IMR-90 (cell line): ENCODE data around the gene CCDC117. TPM values are rescaled to one million over a fixed set of nuclear protein-coding genes. Genes with fewer than 3 reads are reported as not detected.

Experiments
- ATAC-seq: fragments of 200-7000 bp; cut with Tn5 transposase; 2 replicates; pipeline ENCODE4 v1.9.1; 2020; ENCODE audit warnings: low read depth, mild to moderate bottlenecking, moderate library complexity
- BruUV-seq: library from RNA; stranded (reverse); fragments of 400-500 nt; replicated peaks from 2 replicates; lab custom pipeline; 2021; lab: Mats Ljungman, UMichigan
- CTCF ChIA-PET: fragments of 300-600 bp; formaldehyde crosslinking; extraction: SDS; loops from one replicate; lab custom pipeline; 2021; ENCODE audit warnings: antibody characterized with exemption; lab: Yijun Ruan, JAX
- POLR2A ChIA-PET: fragments of 300-600 bp; sonication (Branson Sonifier 250); formaldehyde crosslinking; loops from one replicate; lab custom pipeline; 2022; ENCODE audit warnings: antibody characterized with exemption; ENCODE audit not compliant: unreplicated experiment; lab: Charles Lee
- DNase-seq: peaks from one replicate; pipeline ENCODE4 v3.0.0; 2013
- H2AFZ ChIP-seq: replicated peaks from 2 replicates; pipeline ENCODE3; 2013; ENCODE audit warnings: low read length, mild to moderate bottlenecking; ENCODE audit not compliant: poor library complexity
- H2AK5ac ChIP-seq: 2 replicates; pipeline ENCODE4 v1.6.1; 2013; ENCODE audit warnings: low read depth, low read length, inconsistent platforms
- H2AK9ac ChIP-seq: replicated peaks from 2 replicates; pipeline ENCODE3; 2013; ENCODE audit warnings: mild to moderate bottlenecking, low read depth, low read length, moderate library complexity; ENCODE audit not compliant: poor library complexity
- H2BK120ac ChIP-seq: 2 replicates; pipeline ENCODE4 v1.6.1; 2013; ENCODE audit warnings: low read depth, low read length, inconsistent platforms
- H2BK15ac ChIP-seq: 3 replicates; pipeline ENCODE4 v1.6.1; 2013; ENCODE audit warnings: low read depth, low read length, inconsistent platforms
- H2BK20ac ChIP-seq: 2 replicates; pipeline ENCODE4 v1.6.1; 2013; ENCODE audit warnings: low read depth, mild to moderate bottlenecking, inconsistent platforms, low read length, moderate library complexity
- H2BK5ac ChIP-seq: 2 replicates; pipeline ENCODE4 v1.6.1; 2013; ENCODE audit warnings: mild to moderate bottlenecking, low read depth, low read length, inconsistent platforms; ENCODE audit not compliant: poor library complexity, severe bottlenecking
- H3K14ac ChIP-seq: replicated peaks from 2 replicates; pipeline ENCODE4 v1.6.1; 2013; ENCODE audit warnings: low read depth, low read length, inconsistent platforms
- H3K18ac ChIP-seq: 2 replicates; pipeline ENCODE4 v1.6.1; 2013; ENCODE audit warnings: low read depth, low read length, control low read depth
- H3K23ac ChIP-seq: 2 replicates; pipeline ENCODE4 v1.6.1; 2013; ENCODE audit warnings: low read depth, low read length, inconsistent platforms
- H3K27ac ChIP-seq: 2 replicates; pipeline ENCODE4 v1.5.1; 2013; ENCODE audit warnings: mild to moderate bottlenecking, control low read depth, low read length; ENCODE audit not compliant: insufficient read depth
- H3K27me3 ChIP-seq: 2 replicates; pipeline ENCODE4 v1.6.1; 2013; ENCODE audit warnings: low read length; ENCODE audit not compliant: control insufficient read depth, insufficient read depth
- H3K36me3 ChIP-seq: 2 replicates; pipeline ENCODE4 v1.6.1; 2013; ENCODE audit warnings: low read length, mixed read lengths; ENCODE audit not compliant: control insufficient read depth, insufficient read depth
- H3K4ac ChIP-seq: 2 replicates; pipeline ENCODE4 v1.6.1; 2013; ENCODE audit warnings: low read depth, low read length, inconsistent platforms
- H3K4me1 ChIP-seq: 2 replicates; pipeline ENCODE4 v1.6.1; 2013; ENCODE audit warnings: low read length, mixed read lengths; ENCODE audit not compliant: control insufficient read depth, insufficient read depth
- H3K4me2 ChIP-seq: 2 replicates; pipeline ENCODE4 v1.6.1; 2013; ENCODE audit warnings: low read depth, mild to moderate bottlenecking, control low read depth, low read length, moderate library complexity
- H3K4me3 ChIP-seq: 2 replicates; pipeline ENCODE4 v1.5.1; 2013; ENCODE audit warnings: low read depth, mild to moderate bottlenecking, control low read depth, low read length, moderate library complexity; ENCODE audit not compliant: insufficient read depth
- H3K56ac ChIP-seq: 2 replicates; pipeline ENCODE4 v1.6.1; 2013; ENCODE audit warnings: low read length, inconsistent platforms; ENCODE audit not compliant: insufficient read depth; ENCODE audit errors: extremely low read depth
- H3K79me1 ChIP-seq, 2 experiments: 2 replicates each; pipeline ENCODE4 v1.6.1; 2013; ENCODE audit warnings: low read length in 2 of 2, inconsistent platforms in 1 of 2, low read depth in 1 of 2
- H3K9ac ChIP-seq: 2 replicates; pipeline ENCODE4 v1.6.1; 2013; ENCODE audit warnings: low read depth, low read length, control low read depth
- H3K9me1 ChIP-seq: 2 replicates; pipeline ENCODE4 v1.6.1; 2013; ENCODE audit warnings: low read length, inconsistent platforms; ENCODE audit not compliant: insufficient read depth
- H3K9me3 ChIP-seq: 2 replicates; pipeline ENCODE4 v1.6.1; 2013; ENCODE audit warnings: low read length; ENCODE audit not compliant: control insufficient read depth, insufficient read depth
- H4K20me1 ChIP-seq: 2 replicates; pipeline ENCODE4 v1.6.1; 2013; ENCODE audit warnings: low read length, inconsistent platforms; ENCODE audit not compliant: insufficient read depth
- H4K5ac ChIP-seq: 2 replicates; pipeline ENCODE4 v1.6.1; 2013; ENCODE audit warnings: mild to moderate bottlenecking, low read depth, low read length, control low read depth
- H4K8ac ChIP-seq, 2 experiments: 2 replicates each; pipeline ENCODE4 v1.6.1; 2013; ENCODE audit warnings: low read depth in 2 of 2, low read length in 2 of 2, control low read depth in 1 of 2, inconsistent platforms in 1 of 2
- H4K91ac ChIP-seq: 2 replicates; pipeline ENCODE4 v1.6.1; 2013; ENCODE audit warnings: low read depth, low read length, inconsistent platforms; ENCODE audit not compliant: insufficient read depth
- CEBPB ChIP-seq: IDR thresholded peaks from 2 replicates; pipeline ENCODE4 v1.6.1; 2012; ENCODE audit warnings: low read depth, low read length, improper control_type of control experiment
- POLR2A ChIP-seq: IDR thresholded peaks from 2 replicates; pipeline ENCODE4 v1.6.1; 2012; ENCODE audit warnings: mild to moderate bottlenecking, low read depth, low read length
- RCOR1 ChIP-seq: IDR thresholded peaks from 2 replicates; pipeline ENCODE4 v1.6.1; 2012; ENCODE audit warnings: mild to moderate bottlenecking, low read length, improper control_type of control experiment; ENCODE audit not compliant: insufficient replicate concordance
- SMC3 ChIP-seq: fragments of 150-350 bp; IDR thresholded peaks from 2 replicates; pipeline ENCODE4 v1.6.1; 2016; ENCODE audit warnings: low read depth, mild to moderate bottlenecking, antibody characterized with exemption, low read length, moderate library complexity
- WGBS, 2 experiments: methylation state at CpG; one replicate each; pipeline versions ENCODE4 v1.1.5 to v1.1.7; 2013; ENCODE audit warnings: missing lambda C conversion rate in 2 of 2; ENCODE audit not compliant: insufficient read length in 1 of 2; ENCODE audit errors: extremely low coverage in 2 of 2; 5-methylcytosine and 5-hydroxymethylcytosine counted together
- dilution Hi-C: fragments of 300-500 bp; cut with HindIII; formaldehyde crosslinking; loops from one replicate; pipeline ENCODE4 v1.14.3; 2018; ENCODE audit warnings: low sequenced_read_pairs; ENCODE audit not compliant: unreplicated experiment
- in situ Hi-C: fragments of 300-500 bp; cut with MboI; formaldehyde crosslinking; loops from 3 replicates; pipeline ENCODE4 v1.14.3; 2019; ENCODE audit warnings: low sequenced_read_pairs, inconsistent platforms, mixed read lengths
- intact Hi-C: fragments of 100-400 bp; cut with micrococcal nuclease; formaldehyde crosslinking; loops from 2 replicates; pipeline ENCODE4 v1.10.0; 2022
- polyA plus RNA-seq, 3 experiments: library from polyadenylated mRNA; depleted of rRNA; stranded (reverse); fragments of >200 nt; gene quantifications; 2 replicates each; pipeline ENCODE4 v1.2.3, GENCODE V29; 2012; ENCODE audit warnings: low replicate concordance in 1 of 3
- total RNA-seq: library from RNA; depleted of rRNA; stranded (reverse); fragments of >200 nt; gene quantifications from 2 replicates; pipeline ENCODE4 v1.2.3, GENCODE V29; 2012

The CCDC117 gene
- total and polyA plus RNA-seq, 2 of the 4 experiments (the other 2 are of a cell fraction) = 5.9 to 7.0 TPM

DNA sequence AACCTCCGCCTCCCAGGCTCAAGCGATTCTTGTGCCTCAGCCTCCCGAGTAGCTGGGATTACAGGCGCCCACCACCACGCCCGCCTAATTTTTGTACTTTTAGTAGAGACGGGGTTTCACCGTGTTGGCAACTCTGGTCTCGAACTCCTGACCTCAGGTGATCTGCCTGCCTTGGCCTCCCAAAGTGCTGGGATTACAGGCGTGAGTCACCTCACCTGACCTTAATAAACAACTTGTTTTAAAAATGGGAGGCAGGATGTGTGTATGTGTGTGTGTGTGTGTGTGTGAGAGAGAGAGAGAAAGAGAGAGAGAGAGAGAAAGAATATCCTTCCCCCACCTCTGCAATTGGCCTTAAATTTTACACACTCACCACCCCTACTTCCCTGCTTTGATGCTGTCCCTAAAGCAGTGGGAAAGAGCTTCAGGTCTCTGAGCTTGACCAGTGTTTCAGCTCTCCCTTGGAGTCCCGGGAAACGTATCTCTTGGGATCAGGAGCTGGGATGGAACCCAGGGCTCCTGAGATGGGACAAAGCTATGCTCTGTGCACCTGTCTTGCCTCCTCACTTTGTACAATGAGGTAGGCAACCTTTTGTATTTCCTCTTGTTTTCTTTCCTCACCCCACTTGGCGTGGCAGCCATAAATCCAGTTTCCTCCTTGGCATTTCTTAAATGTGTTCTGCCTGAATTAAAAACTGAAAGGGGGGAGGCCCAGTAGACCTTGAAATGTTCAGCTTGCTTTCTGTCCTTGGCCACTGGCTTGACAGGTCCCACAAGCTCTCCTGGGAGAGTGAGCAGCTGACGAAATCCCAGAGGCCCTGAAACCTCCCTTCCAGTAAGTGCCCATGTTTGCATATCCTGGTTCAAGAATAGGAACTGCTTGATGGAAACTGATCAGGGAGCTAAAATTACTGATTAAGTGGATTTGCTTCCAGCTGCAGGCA, 45.7 kb downstream of the CCDC117 start:
- POLR2A ChIA-PET = no interaction called here
- no peak for DNase-seq
- no peaks in the 10 kb centered on the region for H3K36me3 ChIP-seq
- no peak overlapping the region for H4K91ac ChIP-seq
- dilution Hi-C loops (no loop called here), intact Hi-C loops (no loop called here), in situ Hi-C loops (no loop called here)
- peaks cover 8% of the 10 kb centered on the region; the same call in 1 of the 2 replicates for H3K9me1 ChIP-seq
- H2BK15ac ChIP-seq = no peak overlapping the region
- WGBS, 2 experiments = 81% methylated on average over 3 of the region's 14 CpGs; no CpG with 5 or more reads in 1 of the 2 experiments
- no peak overlapping the region for H3K23ac ChIP-seq
- H4K5ac ChIP-seq = no peak overlapping the region
- no peak overlapping the region for H3K18ac ChIP-seq
- no peaks in the 10 kb centered on the region for H3K9me3 ChIP-seq
- H2AK9ac ChIP-seq = no peak overlapping the region
- no peaks in the 10 kb centered on the region for H3K79me1 ChIP-seq
- CTCF ChIA-PET = interaction anchor here (0.7 to 1.0 kb wide), 2 partner anchors 218 to 388 kb away, joined by 3 to 5 read pairs; partner anchors contain the start of gene EMID1
- no TSS peak for BruUV-seq
- no peak overlapping the region for H3K4ac ChIP-seq
- H2AFZ ChIP-seq = no peak overlapping the region
- H3K9ac ChIP-seq = no peak overlapping the region
- no peak overlapping the region for H2BK120ac ChIP-seq
- no peak for ATAC-seq
- H3K56ac ChIP-seq = no peak overlapping the region
- H3K4me3 ChIP-seq = no peak overlapping the region
- H3K27me3 ChIP-seq = no peaks in the 10 kb centered on the region
- no peak overlapping the region for H3K4me2 ChIP-seq
- peaks cover 2% of the 10 kb centered on the region; the same call in 1 of the 2 replicates for H3K4me1 ChIP-seq
- TF ChIP-seq SMC3 (no peak), CEBPB (no peak), RCOR1 (no peak), POLR2A (no peak)
- no peak overlapping the region for H2AK5ac ChIP-seq
- no peaks in the 10 kb centered on the region for H4K20me1 ChIP-seq
- no peak overlapping the region for H2BK20ac ChIP-seq
- no peak overlapping the region for H4K8ac ChIP-seq
- no peak overlapping the region for H2BK5ac ChIP-seq
- H3K27ac ChIP-seq = no peak overlapping the region
- H3K14ac ChIP-seq = no peak overlapping the region
